Measurements from ENCODE around the gene PJVK. TPM values are rescaled to one million over a fixed set of nuclear protein-coding genes. Genes with fewer than 3 reads are reported as not detected.
A peak's percentile ranks its signal among the peaks of the same experiment; 100 is the strongest.

Gene PJVK
- total RNA-seq, 1 donor = 1.3 TPM

DNA sequence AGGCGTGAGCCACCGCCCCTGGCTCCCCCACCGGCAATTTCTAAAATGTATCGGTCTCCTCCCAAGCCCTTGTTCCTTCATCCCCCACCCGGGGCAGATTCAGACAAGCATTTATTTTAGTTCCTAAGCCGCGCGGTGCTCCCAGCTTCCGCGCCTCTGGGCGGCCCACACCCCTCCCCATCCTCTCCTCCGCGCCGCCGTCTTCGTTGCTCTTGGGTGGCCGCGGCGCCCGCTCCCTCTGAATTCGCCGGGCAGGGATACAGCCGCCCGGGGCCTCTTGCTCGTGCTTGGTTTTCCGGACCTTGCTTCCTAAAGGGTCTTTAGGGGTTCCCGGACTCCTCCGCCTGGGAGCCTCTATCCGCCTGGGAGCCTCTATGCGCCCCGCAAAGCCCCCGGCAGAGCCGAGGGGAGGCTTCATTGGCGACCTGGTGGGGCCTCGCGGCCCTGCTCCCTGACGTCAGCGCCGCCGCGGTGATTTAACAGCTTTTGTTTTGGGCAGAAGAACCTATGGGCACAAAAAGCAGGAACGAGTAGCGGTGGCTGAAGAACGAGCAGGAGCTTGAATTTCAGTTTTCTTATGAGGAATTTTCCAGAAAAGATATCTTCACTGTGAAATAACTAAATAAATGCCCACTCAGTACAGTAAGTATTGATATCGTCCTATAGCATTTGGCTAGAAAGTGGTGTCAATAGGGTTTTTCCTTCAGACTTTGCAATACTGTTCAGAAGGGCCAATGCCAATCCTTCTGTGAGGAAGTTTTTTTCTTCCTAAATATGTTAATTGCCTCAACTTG, 37.5 kb upstream of the PJVK start:
- TF ChIP-seq, protein P1, sequence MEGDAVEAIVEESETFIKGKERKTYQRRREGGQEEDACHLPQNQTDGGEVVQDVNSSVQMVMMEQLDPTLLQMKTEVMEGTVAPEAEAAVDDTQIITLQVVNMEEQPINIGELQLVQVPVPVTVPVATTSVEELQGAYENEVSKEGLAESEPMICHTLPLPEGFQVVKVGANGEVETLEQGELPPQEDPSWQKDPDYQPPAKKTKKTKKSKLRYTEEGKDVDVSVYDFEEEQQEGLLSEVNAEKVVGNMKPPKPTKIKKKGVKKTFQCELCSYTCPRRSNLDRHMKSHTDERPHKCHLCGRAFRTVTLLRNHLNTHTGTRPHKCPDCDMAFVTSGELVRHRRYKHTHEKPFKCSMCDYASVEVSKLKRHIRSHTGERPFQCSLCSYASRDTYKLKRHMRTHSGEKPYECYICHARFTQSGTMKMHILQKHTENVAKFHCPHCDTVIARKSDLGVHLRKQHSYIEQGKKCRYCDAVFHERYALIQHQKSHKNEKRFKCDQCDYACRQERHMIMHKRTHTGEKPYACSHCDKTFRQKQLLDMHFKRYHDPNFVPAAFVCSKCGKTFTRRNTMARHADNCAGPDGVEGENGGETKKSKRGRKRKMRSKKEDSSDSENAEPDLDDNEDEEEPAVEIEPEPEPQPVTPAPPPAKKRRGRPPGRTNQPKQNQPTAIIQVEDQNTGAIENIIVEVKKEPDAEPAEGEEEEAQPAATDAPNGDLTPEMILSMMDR (IDR thresholded peaks at IDR 0.05; ENCODE audit: insufficient read depth, low read depth, low read length) = no peak
- H3K4me3 ChIP-seq (ENCODE audit: low read depth, low read length) = peak overlapping the region; percentile 76
- DNase-seq (ENCODE audit: low read depth) = peak; percentile 74

DNA sequence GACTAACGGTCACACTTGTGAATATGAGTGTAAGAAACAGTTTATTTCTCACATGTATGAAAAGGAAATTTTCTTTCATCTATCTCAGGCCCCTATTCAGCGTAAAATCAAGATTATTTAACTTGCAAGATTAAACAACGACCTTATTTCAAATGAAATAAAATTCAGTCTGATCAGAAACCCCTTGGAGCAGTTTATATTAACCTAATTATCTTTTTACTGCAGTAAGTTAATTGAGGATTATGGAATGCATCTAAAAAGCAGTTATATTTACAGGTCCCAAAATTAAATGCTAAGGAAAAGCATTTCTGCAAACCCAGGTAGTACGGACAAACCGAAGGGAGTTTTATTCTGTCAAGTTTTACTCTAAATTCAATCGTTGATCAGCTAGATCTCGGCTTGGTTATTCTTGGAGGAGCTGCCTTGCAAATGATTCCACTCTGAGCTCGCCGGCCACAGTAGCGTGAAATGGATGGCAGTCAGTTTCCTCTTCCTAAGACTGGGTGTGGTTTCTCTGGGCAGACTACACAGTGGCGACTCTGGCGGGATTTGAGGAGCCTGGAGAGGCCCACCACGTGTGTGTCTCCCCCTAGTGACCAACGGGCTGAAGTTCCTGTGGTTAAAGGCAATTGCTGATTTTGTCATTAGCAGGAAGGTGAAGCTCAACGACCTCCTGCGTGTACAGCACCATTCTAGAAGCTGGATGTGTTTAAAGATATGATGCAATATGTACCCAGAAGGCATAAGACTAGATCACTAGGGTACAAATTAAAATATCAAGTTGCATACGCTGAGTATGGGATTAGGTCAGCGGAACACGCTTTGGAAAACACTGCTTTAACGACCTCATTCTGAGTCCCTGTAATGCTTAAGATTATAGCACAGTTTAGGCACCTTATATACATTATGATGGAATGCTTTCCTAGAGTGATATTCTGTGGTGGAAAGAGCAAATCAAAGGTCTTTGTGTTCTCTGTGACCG, 36.6 kb upstream of the PJVK start:
- TF ChIP-seq, protein P1 (IDR thresholded peaks at IDR 0.05; ENCODE audit: insufficient read depth, low read depth, low read length) = peak; percentile 96
- peak; percentile 98 for DNase-seq (ENCODE audit: low read depth)
- H3K4me3 ChIP-seq (ENCODE audit: low read depth, low read length) = peak overlapping the region; percentile 76

DNA sequence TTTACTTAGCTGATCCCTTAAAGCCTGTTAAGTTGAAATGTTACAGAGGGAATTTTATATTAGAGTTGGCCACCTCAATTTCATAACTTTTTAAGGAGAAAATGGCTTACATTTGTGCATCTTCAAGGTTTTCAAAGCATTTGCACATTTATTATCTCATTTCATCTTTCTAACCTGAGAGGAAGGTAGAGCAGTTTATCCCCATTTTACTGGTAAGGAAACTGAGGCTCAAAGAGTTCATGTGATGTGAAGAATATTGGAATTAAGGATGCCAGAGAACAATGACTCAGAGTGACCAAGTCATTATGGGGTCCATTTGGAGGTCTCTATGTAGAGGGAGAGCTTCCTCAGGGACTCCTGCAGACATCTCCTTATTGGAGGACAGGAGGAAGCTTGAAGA, 35.2 kb upstream of the PJVK start:
- TF ChIP-seq, protein P1 (IDR thresholded peaks at IDR 0.05; ENCODE audit: insufficient read depth, low read depth, low read length) = no peak
- DNase-seq (ENCODE audit: low read depth) = no peak
- no peak overlapping the region for H3K4me3 ChIP-seq (ENCODE audit: low read depth, low read length)

DNA sequence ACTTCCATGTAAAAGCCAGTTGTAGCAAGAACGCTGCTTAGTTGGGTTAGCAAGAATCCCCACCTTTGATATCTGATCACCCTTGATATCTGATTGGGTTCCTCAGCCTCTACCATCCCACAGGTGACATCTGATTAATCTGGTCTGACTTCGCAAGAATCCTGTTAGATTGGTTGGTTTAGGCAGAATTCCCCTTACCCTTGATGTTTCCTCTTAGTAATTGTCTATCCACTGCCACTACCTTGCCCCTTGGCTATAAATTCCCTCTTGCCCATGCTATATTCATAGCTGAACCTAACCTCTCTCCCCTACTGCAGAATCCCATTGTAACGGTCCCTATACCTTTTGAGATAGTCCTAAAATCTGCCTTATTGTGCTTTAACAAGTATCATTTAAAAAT, 33.3 kb upstream of the PJVK start:
- no peak overlapping the region for H3K4me3 ChIP-seq (ENCODE audit: low read depth, low read length)
- no peak for DNase-seq (ENCODE audit: low read depth)
- TF ChIP-seq, protein P1 (IDR thresholded peaks at IDR 0.05; ENCODE audit: insufficient read depth, low read depth, low read length) = no peak

DNA sequence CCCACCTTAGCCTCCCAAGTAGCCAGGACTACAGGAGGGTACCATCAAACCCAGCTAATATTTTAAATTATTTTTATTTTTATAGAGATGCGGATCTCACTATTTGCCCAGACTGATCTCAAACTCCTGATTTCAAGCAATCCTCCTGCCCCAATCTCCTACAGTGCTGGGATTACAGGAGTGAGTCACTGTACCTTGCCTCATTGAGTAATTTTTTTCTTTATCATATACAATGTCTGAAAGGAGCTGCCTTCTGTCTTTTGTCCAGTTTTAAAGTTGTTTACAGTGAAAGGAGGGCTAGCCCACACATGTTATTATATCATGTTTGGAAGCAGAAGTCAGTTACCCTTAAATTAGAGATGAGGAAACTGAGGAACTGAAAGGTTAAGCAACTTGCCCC, 32.8 kb upstream of the PJVK start:
- TF ChIP-seq, protein P1 (IDR thresholded peaks at IDR 0.05; ENCODE audit: insufficient read depth, low read depth, low read length) = no peak
- no peak overlapping the region for H3K4me3 ChIP-seq (ENCODE audit: low read depth, low read length)
- peak; percentile 67 for DNase-seq (ENCODE audit: low read depth)

DNA sequence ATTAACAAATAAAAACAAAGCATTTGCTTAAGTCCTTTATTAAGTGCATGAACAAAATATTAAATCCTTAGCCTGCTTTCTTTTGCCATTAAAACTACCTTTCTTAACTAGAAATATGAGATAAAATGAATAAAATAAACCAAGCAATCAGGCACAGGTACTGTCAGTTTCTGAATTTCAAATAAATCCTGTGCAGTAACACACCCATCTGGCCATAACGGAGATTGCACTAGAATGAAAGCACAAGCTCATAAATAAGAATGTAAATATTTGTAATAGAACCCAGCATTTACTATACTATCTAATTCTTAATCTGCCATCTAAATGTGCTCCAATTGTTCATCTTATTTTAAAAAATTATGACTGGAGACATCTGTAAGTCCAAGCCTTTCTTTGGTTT, 32.1 kb upstream of the PJVK start:
- DNase-seq (ENCODE audit: low read depth) = peak; percentile 60
- TF ChIP-seq, protein P1 (IDR thresholded peaks at IDR 0.05; ENCODE audit: insufficient read depth, low read depth, low read length) = peak; percentile 45
- H3K4me3 ChIP-seq (ENCODE audit: low read depth, low read length) = no peak overlapping the region
